Stimulated activated CD4-positive, alpha-beta T cell treated with anti-CD3 and anti-CD28 coated beads, Interleukin-12 subunit alpha, Interleukin-12 subunit beta, amount 100 ng/mL, for 48 hours (primary cell): ENCODE measurements around the gene HNRNPA3.

Experiments used
- DNase-seq, 3 donors: peaks; one replicate each; pipeline ENCODE4 v3.0.0-alpha.2; 2020; ENCODE audit warnings: low read depth in 2 of 3, low spot score in 1 of 3

Gene HNRNPA3

GRCh38 chr2:177271981-177272666 is 59.5 kb downstream of the HNRNPA3 start:
- no peak for DNase-seq

GRCh38 chr2:177272765-177273164 is 60.2 kb downstream of the HNRNPA3 start:
- no peak for DNase-seq

- DNase-seq, result no peak
These were observed 60.8 kb downstream of the HNRNPA3 start for GRCh38 chr2:177273408-177273807.
